Activated CD4-positive, alpha-beta T cell treated with anti-CD3 and anti-CD28 coated beads, Interleukin-2, Interleukin-6, amounts not matched to agents 100 ng/mL and 50 ng/mL, durations not matched to agents 16 hours and 8 hours (primary cell): ENCODE results near the gene ADRB1.

Source experiments
- DNase-seq: peaks from one replicate; pipeline ENCODE4 v3.0.0-alpha.2; 2020

ADRB1 gene

DNA sequence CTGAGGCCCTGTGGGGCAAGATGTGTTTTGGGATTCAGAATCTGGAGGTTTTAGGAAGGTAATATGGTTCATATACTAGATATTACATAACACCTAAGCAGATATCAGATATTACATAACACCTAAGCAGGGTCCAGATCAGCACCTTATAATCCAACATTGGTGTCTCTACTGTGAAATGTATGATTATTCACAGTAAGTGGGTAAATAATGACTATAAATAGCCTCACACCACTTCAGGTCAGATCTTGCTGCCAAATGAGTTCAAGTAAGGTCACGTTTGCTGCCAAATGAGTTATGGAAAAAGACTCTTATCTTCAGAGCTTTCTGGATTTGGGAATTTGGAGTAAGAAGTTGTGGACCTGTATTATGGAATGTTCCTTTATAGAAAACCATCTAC is 14.6 kb downstream of the ADRB1 start:
- no peak for DNase-seq

DNA sequence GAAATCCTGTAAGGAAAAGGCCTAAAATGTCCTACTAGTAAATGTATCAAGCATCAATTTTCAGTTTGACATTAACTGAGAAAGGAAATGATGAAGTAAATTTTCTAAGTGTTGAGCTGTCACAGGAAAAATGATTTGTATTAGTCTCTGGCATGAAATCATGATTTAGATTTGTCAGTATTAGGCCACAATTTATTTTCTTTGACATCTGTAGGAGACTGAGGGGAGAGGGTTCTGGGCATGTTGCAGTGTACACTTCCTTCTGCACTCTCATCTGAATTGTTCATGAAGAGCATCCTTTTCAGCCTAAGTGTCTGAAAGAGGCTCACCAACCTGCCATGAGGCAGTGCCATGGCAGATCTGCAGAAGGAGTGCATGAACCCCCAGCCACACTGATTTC is 15.9 kb downstream of the ADRB1 start:
- no peak for DNase-seq

- no peak for DNase-seq
These were observed 16.8 kb downstream of the ADRB1 start for GRCh38 chr10:114060456-114060855.

- no peak for DNase-seq
These were observed 17.5 kb downstream of the ADRB1 start for GRCh38 chr10:114061148-114061547.

GRCh38 chr10:114061789-114062188 is 18.1 kb downstream of the ADRB1 start:
- DNase-seq = no peak

DNA sequence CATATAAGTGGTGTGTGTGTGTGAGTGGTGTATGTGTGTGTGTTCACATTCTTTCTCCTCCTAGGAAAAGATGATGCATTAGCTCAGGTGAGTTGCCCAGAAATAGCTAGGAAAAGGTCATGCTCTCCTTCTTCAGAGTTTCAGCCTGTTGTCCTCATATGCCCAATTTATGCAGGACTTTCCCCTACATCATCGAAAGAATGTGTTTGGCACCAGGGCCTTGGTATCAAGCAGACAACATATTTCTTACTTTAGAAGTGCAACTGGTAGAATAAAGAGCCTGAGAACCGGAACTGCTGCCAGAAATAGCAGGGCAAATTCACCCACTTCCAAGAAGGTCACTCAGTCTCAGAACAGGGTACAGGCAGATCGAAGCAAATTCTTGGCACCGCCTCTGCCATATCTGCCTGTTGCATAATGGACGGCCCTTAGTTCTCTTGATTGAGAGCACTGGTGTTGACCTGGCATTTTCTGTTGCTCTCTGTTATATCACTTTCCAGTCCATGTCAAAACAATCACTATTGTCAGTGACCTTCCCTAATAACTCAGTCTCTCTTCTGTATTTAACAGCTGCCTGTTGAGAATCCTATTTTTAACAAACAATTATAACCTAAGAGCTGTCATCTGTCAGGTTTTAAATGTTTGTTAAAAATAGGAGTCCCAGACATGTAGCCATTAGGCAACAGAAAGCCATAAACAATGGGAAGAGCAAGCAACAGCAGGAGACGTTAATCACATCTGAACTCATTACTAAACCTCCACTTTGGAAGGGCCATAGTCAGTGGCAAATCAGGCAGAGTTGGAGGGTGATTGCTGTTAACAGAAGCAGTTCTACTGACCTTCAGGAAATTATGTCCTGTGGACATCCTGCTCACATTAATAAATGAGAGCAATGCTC is 20.7 kb downstream of the ADRB1 start:
- DNase-seq = no peak

DNA sequence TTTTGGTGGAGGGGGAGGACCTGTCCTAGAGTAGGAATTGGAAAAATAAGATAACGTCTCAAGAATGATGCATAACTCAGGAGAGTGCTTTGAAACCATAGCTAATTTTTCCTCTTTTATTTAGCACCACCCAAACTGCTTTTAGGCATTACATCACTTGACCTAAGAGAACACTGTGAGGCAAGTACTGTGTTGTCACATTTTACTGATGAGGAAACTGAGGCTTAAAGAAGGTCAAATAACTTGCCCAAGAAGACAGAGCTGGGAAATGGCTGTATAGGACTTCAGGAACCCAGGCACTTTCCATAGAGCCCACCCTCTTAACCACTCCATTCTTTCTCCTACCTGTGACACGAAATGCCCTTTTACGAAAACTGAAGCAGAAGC is 21.4 kb downstream of the ADRB1 start:
- DNase-seq = no peak

DNA sequence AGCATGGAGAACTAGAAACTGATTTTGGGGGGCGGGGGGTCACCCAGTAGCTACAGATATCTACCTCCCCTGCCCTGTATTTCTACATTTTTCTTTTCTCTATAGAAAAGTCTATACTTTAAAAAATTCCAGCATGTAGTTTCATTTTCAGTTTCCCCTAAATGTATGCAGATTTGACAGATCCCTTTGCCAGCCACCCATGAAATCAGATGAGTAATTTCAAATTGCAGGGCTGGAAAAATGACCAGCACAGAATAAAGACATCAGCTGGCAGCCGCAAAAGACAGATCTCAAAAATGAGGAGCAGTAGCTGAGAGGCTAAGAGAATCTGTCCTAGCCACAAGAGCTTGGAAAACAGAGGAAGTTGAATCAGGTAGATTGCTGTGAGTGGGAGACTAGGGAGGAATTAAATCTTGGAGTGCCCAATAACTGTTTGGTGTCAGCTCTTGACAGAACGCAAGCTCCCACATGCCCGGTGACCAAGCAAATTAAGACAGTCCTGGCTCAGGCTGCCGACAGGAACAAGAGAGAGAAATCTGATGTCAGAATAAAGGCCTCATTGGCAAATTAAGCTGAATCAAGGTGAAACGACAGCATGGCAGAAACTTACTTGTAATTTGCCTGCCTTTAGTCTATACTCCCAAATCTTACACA is 24.5 kb downstream of the ADRB1 start:
- no peak for DNase-seq

DNA sequence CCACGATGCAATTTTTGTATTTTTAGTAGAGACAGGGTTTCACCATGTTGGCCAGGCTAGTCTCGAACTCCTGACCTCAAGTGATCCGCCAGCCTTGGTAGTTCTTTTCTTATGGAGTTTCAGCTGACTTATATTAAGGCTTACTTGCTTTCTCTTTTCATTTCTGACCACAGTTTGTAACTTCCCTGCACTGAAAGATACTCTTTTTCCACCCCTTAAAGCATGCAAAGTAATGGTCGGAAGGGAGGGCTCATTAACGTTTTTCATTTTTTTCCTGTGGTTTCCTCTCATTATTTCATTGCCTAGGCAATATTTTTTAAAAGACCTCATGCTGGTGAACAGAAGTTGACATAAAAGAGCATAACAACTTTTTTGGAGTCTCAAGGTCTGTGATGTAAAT is 27.0 kb downstream of the ADRB1 start:
- DNase-seq = no peak

DNA sequence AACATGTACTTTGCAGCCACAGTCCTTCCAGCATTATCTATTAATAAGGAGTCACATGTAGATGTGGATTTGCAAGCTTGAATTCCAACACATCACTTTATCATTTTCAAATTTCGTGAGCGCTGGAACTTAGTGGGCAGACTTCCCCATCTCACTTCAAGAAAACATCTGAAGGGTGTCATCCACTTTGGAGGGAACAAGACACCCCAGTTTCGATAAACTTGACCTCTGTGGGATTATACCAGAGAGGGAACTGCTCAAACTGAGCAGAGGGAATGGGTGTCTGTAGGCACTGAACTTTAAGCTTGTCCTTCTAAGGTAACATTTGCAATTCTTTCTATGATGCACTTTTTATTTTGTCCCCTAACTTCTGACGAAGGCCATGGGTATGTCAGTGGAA is 27.5 kb downstream of the ADRB1 start:
- DNase-seq = no peak

- no peak for DNase-seq
These were observed 29.9 kb downstream of the ADRB1 start for GRCh38 chr10:114073395-114074186.

GRCh38 chr10:114075093-114075492 is 31.4 kb downstream of the ADRB1 start:
- DNase-seq = no peak

DNA sequence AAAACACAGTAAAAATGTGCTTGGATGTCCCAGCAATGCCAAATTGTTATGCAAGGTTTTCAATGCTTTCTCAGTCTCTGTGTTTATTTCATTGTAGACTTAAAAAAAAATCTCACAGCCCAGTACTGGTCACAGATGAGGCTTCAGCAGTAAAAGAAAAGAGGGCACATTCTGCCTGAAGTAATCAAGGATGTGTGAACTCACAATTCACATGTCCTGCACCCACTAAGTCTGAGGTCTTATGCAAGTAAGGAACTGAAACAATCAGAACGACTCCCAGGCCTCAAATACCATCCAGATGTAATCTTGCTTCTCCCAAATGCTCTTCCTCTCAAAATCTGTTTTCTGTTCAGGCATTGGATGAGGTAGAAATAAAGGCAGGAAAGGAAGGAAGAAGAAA is 33.7 kb downstream of the ADRB1 start:
- DNase-seq = no peak

DNA sequence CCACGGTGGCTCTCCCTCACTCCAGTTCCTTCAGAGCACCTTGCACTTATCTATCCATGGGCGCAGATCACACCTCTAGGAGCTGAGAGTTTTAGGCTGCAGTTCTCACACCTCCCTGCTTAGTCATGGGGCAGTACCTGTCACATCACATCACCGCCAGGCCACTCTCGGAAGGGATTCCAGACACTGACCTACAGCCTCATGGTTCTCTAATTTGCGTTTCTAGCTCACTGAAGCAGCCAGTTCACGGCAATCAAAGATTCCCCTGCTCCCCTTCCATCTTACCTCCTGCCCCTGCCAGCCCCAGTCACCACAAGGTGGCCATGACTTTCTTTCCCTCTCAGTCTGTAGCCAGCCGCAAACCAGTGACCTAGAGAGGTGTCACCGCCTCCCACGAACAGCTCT is 34.2 kb downstream of the ADRB1 start:
- no peak for DNase-seq

- DNase-seq = no peak
These were observed 34.7 kb downstream of the ADRB1 start for GRCh38 chr10:114078346-114078745.

GRCh38 chr10:114079421-114079820 is 35.8 kb downstream of the ADRB1 start:
- DNase-seq = no peak

DNA sequence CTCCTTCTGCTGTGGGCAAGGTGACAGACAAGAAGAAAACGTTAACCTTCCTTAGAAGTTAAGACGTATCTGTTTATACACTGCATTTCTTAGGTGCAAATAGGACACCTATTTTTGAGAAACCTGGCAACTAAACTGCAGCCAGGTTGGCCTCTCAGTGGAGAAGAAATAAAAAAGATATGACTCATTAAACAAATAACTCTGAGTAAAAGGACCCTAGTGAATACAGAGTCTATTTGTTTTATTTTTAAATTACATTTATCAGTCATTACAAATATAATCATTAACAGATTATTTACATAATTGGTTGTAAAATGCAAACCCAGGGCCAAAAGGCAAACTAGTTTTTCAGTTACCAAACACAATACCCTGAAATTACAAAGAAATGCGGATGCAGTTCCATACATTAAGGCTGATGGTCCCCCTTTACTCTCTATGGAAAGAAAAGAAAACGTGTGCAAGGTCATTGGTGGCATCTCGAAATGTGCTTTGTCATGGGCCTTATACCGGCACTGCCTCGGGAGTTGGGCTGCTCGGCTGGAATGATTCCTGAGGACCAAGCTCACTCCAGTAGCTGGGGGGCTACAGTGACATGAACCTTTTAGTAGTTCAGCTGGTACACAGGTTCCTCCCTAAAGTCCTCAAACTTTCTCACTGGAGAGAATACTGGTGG is 38.4 kb downstream of the ADRB1 start:
- DNase-seq = no peak

DNA sequence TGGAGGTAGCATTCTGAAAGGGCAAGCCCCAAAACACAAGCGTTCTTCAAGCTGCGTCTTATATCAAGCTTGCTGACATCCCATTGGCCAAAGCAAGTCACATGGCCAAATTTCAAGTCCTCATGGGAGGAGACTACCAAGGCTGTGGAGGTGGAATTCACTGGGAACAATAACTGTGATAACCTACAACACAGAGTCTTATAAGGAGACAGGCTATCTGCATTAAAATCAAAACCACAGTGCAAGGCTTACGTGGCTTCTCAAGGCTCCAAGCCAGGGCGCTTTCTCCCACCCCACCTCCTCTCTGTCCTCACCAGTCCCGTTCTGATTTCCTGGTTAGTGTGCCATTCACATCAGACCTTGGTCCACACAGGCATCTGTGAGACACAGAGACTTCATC is 39.4 kb downstream of the ADRB1 start:
- no peak for DNase-seq

- DNase-seq = no peak
These were observed 40.5 kb downstream of the ADRB1 start for GRCh38 chr10:114084215-114084614.

- no peak for DNase-seq
These were observed 43.6 kb downstream of the ADRB1 start for GRCh38 chr10:114087255-114087654.

DNA sequence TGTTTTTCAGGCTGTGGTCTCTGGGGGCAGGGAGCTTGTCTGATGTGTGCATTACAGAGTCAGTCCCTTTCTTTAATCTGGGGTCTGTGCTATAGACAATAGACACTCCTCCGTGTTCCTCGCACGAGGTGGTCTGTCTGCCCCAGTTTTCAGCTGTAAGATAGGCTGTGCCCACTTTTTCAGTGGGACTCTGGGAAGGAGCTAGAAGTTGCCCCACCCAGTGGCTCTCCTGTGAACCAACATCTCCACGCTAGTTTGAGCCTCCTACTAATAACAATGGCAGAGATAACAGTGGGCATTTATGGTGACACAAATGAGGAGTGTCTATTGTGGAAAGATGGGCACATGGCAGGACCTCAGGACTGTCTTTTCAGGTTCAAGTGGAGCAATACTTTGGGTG is 44.0 kb downstream of the ADRB1 start:
- DNase-seq = no peak

DNA sequence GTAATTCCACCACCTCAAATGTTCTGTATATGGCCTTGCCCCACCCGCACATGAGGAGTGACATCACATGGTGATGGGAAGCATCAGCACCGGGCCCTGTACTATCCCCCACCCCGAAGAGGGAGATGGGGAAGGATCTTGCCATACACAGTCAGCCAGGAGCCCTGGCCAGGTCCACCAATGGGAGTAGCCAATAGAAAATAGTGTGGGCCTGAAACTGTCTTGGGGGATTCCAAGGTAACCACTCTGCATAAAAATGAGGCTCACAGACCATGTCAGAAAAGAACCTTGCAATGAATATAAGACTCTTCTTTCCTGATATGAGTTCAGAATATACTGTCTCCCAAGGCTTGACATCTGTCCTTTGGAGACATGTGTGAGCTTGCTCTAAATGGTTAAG is 51.1 kb downstream of the ADRB1 start:
- DNase-seq = no peak
